ENCODE measurements around the gene CATSPERZ.

DNA sequence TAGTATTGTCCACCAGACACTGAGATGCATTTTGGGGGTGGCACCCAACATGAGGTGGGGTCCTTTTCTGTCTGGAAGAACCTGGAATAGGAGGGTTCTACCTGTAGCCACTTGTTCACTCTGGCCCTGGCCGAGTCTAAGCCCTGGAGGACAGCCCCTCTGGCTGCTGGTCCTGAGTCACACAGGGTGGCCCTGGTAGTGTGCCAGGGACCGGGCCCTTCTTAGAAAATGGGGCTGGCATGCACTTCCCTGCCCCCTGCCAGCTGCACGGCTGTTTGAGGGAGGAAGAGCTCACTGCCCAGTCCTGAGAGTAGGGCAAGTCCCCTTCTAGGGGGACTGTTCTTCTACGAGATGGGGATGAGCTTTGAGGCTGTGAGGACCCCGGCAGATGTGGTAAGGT, 46.7 kb upstream of the CATSPERZ start:
- TF ChIP-seq, protein P1, sequence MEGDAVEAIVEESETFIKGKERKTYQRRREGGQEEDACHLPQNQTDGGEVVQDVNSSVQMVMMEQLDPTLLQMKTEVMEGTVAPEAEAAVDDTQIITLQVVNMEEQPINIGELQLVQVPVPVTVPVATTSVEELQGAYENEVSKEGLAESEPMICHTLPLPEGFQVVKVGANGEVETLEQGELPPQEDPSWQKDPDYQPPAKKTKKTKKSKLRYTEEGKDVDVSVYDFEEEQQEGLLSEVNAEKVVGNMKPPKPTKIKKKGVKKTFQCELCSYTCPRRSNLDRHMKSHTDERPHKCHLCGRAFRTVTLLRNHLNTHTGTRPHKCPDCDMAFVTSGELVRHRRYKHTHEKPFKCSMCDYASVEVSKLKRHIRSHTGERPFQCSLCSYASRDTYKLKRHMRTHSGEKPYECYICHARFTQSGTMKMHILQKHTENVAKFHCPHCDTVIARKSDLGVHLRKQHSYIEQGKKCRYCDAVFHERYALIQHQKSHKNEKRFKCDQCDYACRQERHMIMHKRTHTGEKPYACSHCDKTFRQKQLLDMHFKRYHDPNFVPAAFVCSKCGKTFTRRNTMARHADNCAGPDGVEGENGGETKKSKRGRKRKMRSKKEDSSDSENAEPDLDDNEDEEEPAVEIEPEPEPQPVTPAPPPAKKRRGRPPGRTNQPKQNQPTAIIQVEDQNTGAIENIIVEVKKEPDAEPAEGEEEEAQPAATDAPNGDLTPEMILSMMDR (IDR thresholded peaks at IDR 0.05; ENCODE audit: low read depth, low read length) = no peak
- TF ChIP-seq POLR2A (IDR thresholded peaks at IDR 0.05; ENCODE audit: extremely low read depth, insufficient read length) = no peak
- TF ChIP-seq, protein P2, sequence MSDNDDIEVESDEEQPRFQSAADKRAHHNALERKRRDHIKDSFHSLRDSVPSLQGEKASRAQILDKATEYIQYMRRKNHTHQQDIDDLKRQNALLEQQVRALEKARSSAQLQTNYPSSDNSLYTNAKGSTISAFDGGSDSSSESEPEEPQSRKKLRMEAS (IDR thresholded peaks at IDR 0.05; ENCODE audit: low read depth, low read length) = no peak
